Measurements from ENCODE around the gene KYNU.

The KYNU gene

DNA sequence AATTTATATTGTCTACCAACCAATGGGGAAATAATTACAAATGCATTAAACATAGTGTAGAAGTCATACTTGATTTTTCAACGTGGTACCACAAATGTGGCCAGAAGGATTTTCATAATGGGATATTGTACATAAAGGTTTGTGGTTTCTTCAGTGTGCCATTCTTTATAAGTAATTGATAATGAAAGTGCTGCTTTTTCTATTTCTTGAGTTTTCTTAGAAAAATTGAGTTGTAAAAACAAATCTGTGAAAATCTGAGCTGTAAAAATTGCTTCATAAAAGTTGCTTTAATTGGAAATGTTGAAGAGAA lies 103.6 kb downstream of the KYNU start:
- Mint-ChIP-seq H3K4me3 (no peak overlapping the region), H3K9me3 (no peaks in the 10 kb centered on the region), H3K36me3 (ENCODE audit: low read depth) (no peaks in the 10 kb centered on the region)

DNA sequence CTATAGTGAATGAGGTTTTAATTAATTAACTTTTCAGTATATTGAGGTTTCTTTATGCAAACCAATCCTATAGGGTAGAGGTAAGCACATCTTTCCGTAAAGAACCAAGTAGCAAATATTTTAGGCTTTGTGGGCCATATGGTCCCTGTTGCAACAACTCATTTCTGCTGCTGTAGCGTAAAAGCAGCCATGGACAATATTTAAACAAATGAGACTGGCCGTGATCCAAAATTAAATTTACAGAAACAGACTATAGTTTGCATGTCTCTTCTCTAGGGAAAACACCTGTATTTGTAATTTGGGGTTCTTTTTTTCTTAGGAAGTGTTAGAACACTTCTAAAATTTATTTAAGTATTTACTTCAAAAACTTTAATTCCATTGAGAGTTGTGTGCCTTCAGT lies 104.3 kb downstream of the KYNU start:
- no peaks in the 10 kb centered on the region for H3K27me3 Mint-ChIP-seq
- H3K9me3 Mint-ChIP-seq, result no peaks in the 10 kb centered on the region
- H3K27ac Mint-ChIP-seq, result no peak overlapping the region
- no peaks in the 10 kb centered on the region for H3K36me3 Mint-ChIP-seq (ENCODE audit: low read depth)
- no peak overlapping the region for H3K4me3 Mint-ChIP-seq
- H3K4me1 Mint-ChIP-seq (ENCODE audit: low read depth), result no peaks in the 10 kb centered on the region

More for the DNA sequence above, 103.6 kb downstream of the KYNU start:
- no peak overlapping the region for H3K27ac Mint-ChIP-seq
- no peaks in the 10 kb centered on the region for H3K4me1 Mint-ChIP-seq (ENCODE audit: low read depth)
- H3K27me3 Mint-ChIP-seq, result no peaks in the 10 kb centered on the region

- H3K9me3 Mint-ChIP-seq, result no peaks in the 10 kb centered on the region
- H3K4me3 Mint-ChIP-seq, result no peak overlapping the region
- H3K27me3 Mint-ChIP-seq, result no peaks in the 10 kb centered on the region
- no peak overlapping the region for H3K27ac Mint-ChIP-seq
- H3K4me1 Mint-ChIP-seq (ENCODE audit: low read depth), result no peaks in the 10 kb centered on the region
- no peaks in the 10 kb centered on the region for H3K36me3 Mint-ChIP-seq (ENCODE audit: low read depth)
These were observed 105.7 kb downstream of the KYNU start for GRCh38 chr2:142983174-142983573.

- no peak overlapping the region for H3K4me3 Mint-ChIP-seq
- no peaks in the 10 kb centered on the region for H3K4me1 Mint-ChIP-seq (ENCODE audit: low read depth)
- H3K9me3 Mint-ChIP-seq, result no peaks in the 10 kb centered on the region
- H3K36me3 Mint-ChIP-seq (ENCODE audit: low read depth), result no peaks in the 10 kb centered on the region
- H3K27ac Mint-ChIP-seq, result no peak overlapping the region
- no peaks in the 10 kb centered on the region for H3K27me3 Mint-ChIP-seq
These were observed 107.2 kb downstream of the KYNU start for GRCh38 chr2:142984657-142985056.

GRCh38 chr2:142987044-142987443 lies 109.6 kb downstream of the KYNU start:
- no peaks in the 10 kb centered on the region for H3K27me3 Mint-ChIP-seq
- H3K27ac Mint-ChIP-seq, result no peak overlapping the region
- no peak overlapping the region for H3K4me3 Mint-ChIP-seq
- no peaks in the 10 kb centered on the region for H3K36me3 Mint-ChIP-seq (ENCODE audit: low read depth)
- H3K9me3 Mint-ChIP-seq, result no peaks in the 10 kb centered on the region
- H3K4me1 Mint-ChIP-seq (ENCODE audit: low read depth), result no peaks in the 10 kb centered on the region

DNA sequence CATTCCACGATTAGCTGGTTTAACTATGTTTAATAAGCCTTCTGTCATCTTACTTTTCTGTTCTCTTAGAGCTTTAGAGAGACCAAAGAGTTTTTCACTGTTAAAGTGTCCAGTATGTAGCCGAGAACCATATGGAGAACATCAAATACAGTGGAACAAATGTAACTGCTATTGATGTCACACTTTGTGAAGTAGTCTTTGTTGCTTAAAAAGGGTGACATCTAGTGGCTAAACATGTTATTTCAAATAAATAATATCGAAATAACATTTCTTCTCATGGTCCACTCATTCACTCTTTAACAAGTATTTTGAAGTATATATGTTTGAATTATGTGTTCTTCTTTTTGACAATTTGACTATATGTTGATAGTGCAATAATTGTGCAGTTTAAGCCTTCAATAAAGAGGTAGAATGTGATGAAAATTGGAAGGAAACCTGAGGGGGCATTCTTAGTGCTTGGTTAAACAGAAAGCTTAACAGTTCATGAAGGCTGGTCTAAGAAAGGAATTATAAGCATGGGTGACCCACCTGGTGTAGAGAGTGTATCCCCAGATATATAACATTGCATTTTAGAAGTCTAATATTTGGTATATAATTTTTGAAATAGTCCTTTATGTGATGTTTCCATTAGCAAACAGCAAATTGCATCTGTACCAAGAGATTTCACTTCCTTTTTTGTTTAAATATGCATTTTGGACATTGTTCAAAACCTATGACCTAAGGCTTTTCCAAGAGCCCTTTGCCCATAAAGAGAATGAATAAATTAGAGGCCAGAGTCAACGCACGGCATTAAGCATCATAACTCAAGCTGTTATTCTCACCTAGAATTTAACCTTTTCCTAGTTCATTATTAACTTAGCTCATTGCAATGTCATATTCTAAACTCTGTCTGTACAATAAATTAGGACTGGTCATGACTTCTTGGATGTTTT lies 112.1 kb downstream of the KYNU start:
- Mint-ChIP-seq H3K27me3 (no peaks in the 10 kb centered on the region), H3K36me3 (ENCODE audit: low read depth) (no peaks in the 10 kb centered on the region), H3K4me1 (ENCODE audit: low read depth) (no peaks in the 10 kb centered on the region), H3K9me3 (no peaks in the 10 kb centered on the region), H3K27ac (no peak overlapping the region), H3K4me3 (no peak overlapping the region)

GRCh38 chr2:142991295-142991694 lies 113.8 kb downstream of the KYNU start:
- no peaks in the 10 kb centered on the region for H3K36me3 Mint-ChIP-seq (ENCODE audit: low read depth)
- no peak overlapping the region for H3K4me3 Mint-ChIP-seq
- H3K27me3 Mint-ChIP-seq, result peaks cover 5% of the 10 kb centered on the region
- H3K4me1 Mint-ChIP-seq (ENCODE audit: low read depth), result no peaks in the 10 kb centered on the region
- H3K9me3 Mint-ChIP-seq, result no peaks in the 10 kb centered on the region
- H3K27ac Mint-ChIP-seq, result no peak overlapping the region

DNA sequence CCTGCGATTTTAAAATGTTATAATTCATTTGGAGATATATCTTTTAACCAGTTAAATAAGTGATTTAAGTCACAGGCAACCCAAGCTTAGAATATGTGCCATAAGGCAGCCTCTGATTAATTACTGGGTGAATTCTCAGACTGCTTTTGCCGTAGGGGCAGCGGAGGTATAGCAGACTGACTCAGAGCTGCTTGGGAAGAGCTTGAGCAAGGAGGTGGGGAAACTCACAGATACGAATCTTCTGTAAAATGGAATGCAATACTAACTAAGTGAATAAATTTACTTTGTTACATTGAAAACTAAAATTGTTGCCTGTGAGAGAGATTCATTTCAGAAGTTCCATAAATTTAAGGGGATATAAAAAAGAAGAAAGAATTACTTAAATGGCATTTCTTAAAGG lies 115.4 kb downstream of the KYNU start:
- Mint-ChIP-seq H3K36me3 (ENCODE audit: low read depth) (no peaks in the 10 kb centered on the region), H3K27me3 (peaks cover 6% of the 10 kb centered on the region), H3K9me3 (no peaks in the 10 kb centered on the region), H3K4me3 (no peak overlapping the region), H3K4me1 (ENCODE audit: low read depth) (no peaks in the 10 kb centered on the region), H3K27ac (no peak overlapping the region)

- H3K36me3 Mint-ChIP-seq (ENCODE audit: low read depth), result no peaks in the 10 kb centered on the region
- no peaks in the 10 kb centered on the region for H3K4me1 Mint-ChIP-seq (ENCODE audit: low read depth)
- H3K27me3 Mint-ChIP-seq, result peaks cover 13% of the 10 kb centered on the region
- H3K4me3 Mint-ChIP-seq, result no peak overlapping the region
- H3K27ac Mint-ChIP-seq, result no peak overlapping the region
- no peaks in the 10 kb centered on the region for H3K9me3 Mint-ChIP-seq
These were observed 116.3 kb downstream of the KYNU start for GRCh38 chr2:142993771-142994170.

- no peaks in the 10 kb centered on the region for H3K36me3 Mint-ChIP-seq (ENCODE audit: low read depth)
- H3K4me1 Mint-ChIP-seq (ENCODE audit: low read depth), result no peaks in the 10 kb centered on the region
- no peak overlapping the region for H3K27ac Mint-ChIP-seq
- H3K9me3 Mint-ChIP-seq, result no peaks in the 10 kb centered on the region
- H3K27me3 Mint-ChIP-seq, result peaks cover 17% of the 10 kb centered on the region
- H3K4me3 Mint-ChIP-seq, result no peak overlapping the region
These were observed 117.2 kb downstream of the KYNU start for GRCh38 chr2:142994665-142995064.

GRCh38 chr2:142997231-142997630 lies 119.8 kb downstream of the KYNU start:
- Mint-ChIP-seq H3K27me3 (peaks cover 23% of the 10 kb centered on the region), H3K4me3 (no peak overlapping the region), H3K9me3 (no peaks in the 10 kb centered on the region), H3K27ac (no peak overlapping the region), H3K4me1 (ENCODE audit: low read depth) (no peaks in the 10 kb centered on the region), H3K36me3 (ENCODE audit: low read depth) (no peaks in the 10 kb centered on the region)

GRCh38 chr2:143000599-143000998 lies 123.1 kb downstream of the KYNU start:
- H3K4me1 Mint-ChIP-seq (ENCODE audit: low read depth), result no peaks in the 10 kb centered on the region
- peaks cover 26% of the 10 kb centered on the region for H3K27me3 Mint-ChIP-seq
- H3K27ac Mint-ChIP-seq, result no peak overlapping the region
- no peak overlapping the region for H3K4me3 Mint-ChIP-seq
- H3K9me3 Mint-ChIP-seq, result peaks cover 5% of the 10 kb centered on the region
- H3K36me3 Mint-ChIP-seq (ENCODE audit: low read depth), result no peaks in the 10 kb centered on the region

- peaks cover 22% of the 10 kb centered on the region for H3K27me3 Mint-ChIP-seq
- H3K36me3 Mint-ChIP-seq (ENCODE audit: low read depth), result no peaks in the 10 kb centered on the region
- no peak overlapping the region for H3K4me3 Mint-ChIP-seq
- peaks cover 8% of the 10 kb centered on the region for H3K9me3 Mint-ChIP-seq
- no peaks in the 10 kb centered on the region for H3K4me1 Mint-ChIP-seq (ENCODE audit: low read depth)
- H3K27ac Mint-ChIP-seq, result no peak overlapping the region
These were observed 124.0 kb downstream of the KYNU start for GRCh38 chr2:143001501-143001900.

DNA sequence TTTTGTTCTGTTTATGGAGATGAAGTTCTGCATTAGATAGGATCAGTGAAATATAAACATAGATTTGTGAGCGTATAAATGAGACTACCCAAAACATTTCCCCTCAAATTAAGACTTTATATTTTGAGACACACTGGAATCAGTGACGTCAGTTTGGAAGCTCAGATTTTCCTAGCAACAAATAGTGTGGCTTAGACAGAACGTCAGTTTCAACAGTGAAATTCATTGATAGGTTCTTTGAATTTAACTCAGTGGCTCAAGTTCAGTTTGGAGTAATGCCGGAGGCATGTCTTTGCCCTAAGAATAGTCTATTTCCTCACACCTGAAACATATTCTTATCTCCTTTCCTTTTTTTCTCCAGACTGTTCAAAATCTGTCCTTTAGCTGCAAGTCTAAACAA lies 138.2 kb downstream of the KYNU start:
- H3K27ac Mint-ChIP-seq, result no peak overlapping the region
- H3K4me1 Mint-ChIP-seq (ENCODE audit: low read depth), result no peaks in the 10 kb centered on the region
- no peak overlapping the region for H3K4me3 Mint-ChIP-seq
- H3K27me3 Mint-ChIP-seq, result no peaks in the 10 kb centered on the region
- H3K36me3 Mint-ChIP-seq (ENCODE audit: low read depth), result no peaks in the 10 kb centered on the region
- H3K9me3 Mint-ChIP-seq, result peaks cover 3% of the 10 kb centered on the region

- Mint-ChIP-seq H3K27ac (no peak overlapping the region), H3K9me3 (no peaks in the 10 kb centered on the region), H3K4me3 (no peak overlapping the region), H3K27me3 (peaks cover 13% of the 10 kb centered on the region), H3K4me1 (ENCODE audit: low read depth) (peaks cover 3% of the 10 kb centered on the region), H3K36me3 (ENCODE audit: low read depth) (no peaks in the 10 kb centered on the region)
These were observed 149.1 kb downstream of the KYNU start for GRCh38 chr2:143026411-143027054.

DNA sequence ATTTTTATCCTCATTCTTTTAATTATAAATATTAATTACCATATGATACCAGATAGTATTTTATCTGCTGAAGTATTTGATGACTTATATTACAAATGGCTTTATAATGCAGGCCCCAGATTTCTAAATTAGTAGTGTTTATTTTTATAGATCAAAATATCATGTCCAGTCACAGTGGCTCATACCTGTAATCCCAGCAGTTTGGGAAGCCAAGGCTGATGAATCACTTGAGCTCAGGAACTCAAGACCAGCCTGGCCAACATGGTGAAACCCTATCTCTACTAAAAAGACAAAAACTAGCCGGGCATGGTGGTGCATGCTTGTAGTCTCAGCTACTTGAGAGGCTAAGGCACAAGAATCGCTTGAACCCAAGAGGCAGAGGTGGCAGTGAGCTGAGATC lies 151.7 kb downstream of the KYNU start:
- H3K36me3 Mint-ChIP-seq (ENCODE audit: low read depth), result no peaks in the 10 kb centered on the region
- H3K27ac Mint-ChIP-seq, result no peak overlapping the region
- no peak overlapping the region for H3K4me3 Mint-ChIP-seq
- no peaks in the 10 kb centered on the region for H3K9me3 Mint-ChIP-seq
- peaks cover 8% of the 10 kb centered on the region for H3K27me3 Mint-ChIP-seq
- peaks cover 3% of the 10 kb centered on the region for H3K4me1 Mint-ChIP-seq (ENCODE audit: low read depth)

Measured in stimulated activated naive CD8-positive, alpha-beta T cell treated with anti-CD3 and anti-CD28 coated beads, Interleukin-15, Interleukin-2, amounts not matched to agents 100 ng/mL and 50 ng/mL, for 24 hours (primary cell).